C4-2B (cell line): Measurements from ENCODE around the gene ATF3.

Experiments used
- H3K27ac ChIP-seq: fragments of 450-650 bp; 2 replicates; pipeline ENCODE4 v1.5.1; 2017
- CTCF ChIP-seq: fragments of 450-650 bp; conservative IDR thresholded peaks from 2 replicates; pipeline ENCODE4 v1.5.1; 2017; ENCODE audit warnings: mild to moderate bottlenecking
- ZFX ChIP-seq: fragments of 450-650 bp; IDR thresholded peaks from 2 replicates; pipeline ENCODE4 v1.6.1; 2017

Gene ATF3

GRCh38 chr1:212587016-212587887, 21.3 kb upstream of the ATF3 start:
- no peak overlapping the region for H3K27ac ChIP-seq
- no peak for TF ChIP-seq ZFX
- TF ChIP-seq CTCF, result no peak

GRCh38 chr1:212587888-212588510, 20.6 kb upstream of the ATF3 start:
- H3K27ac ChIP-seq, result no peak overlapping the region
- TF ChIP-seq CTCF (no peak), ZFX (no peak)

DNA sequence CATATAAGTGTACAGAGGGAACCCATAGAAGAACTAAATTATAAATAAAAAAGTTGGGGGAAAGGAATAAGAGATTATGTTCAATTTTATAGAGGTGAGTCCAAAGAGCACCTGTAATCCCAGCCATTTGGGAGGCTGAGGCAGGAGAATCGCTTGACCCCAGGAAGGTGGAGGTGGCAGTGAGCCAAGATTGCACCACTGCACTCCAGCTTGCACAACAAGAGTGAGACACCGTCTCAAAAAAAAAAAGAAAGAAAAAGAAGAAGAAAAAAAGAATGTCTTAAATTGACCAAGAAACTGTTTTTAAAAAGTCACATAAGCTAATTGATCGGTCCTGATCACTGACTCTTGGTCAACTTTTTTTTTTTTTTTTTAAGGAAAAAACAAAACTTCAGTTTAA, 19.1 kb upstream of the ATF3 start:
- no peak overlapping the region for H3K27ac ChIP-seq
- TF ChIP-seq CTCF, result no peak
- TF ChIP-seq ZFX, result no peak

DNA sequence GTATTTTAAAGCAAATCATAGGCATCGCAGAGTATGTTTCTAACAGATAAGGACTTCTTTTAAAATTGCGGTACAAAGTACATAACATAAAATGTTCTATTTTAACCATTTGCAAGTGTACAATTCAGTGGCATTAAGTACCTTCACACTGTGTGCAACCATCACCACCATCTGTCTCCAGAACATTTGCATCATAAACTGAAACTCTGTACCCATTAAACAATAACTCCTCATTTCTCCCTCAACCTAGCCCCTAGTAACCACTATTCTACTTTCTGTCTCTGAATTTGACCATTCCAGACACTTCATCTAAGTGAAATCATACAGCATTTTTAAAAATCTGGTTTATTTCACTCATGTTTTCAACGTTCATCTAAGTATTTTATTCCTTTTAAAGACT, 16.6 kb upstream of the ATF3 start:
- no peak overlapping the region for H3K27ac ChIP-seq
- TF ChIP-seq CTCF (no peak), ZFX (no peak)

GRCh38 chr1:212593821-212594251, 14.7 kb upstream of the ATF3 start:
- no peak overlapping the region for H3K27ac ChIP-seq
- TF ChIP-seq CTCF, result no peak
- TF ChIP-seq ZFX, result no peak

DNA sequence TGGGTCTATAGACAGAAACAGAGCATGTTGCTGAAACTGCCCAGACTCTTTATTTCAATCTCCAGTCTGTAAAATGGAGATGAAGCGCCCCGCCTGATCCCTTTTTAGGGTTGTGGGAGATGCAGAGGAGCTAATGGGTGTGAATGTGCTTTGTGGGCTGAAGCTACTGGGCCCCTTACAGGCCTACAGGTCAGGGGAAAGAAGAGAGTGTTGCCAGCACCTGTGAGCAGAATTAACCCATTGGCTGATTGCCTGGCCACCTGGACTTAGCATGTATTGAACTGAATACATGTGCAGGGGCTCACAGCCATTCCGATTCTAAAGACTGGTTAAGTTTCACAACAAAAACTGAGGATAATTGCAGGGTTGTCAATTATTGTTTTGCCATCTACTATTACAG, 13.9 kb upstream of the ATF3 start:
- no peak for TF ChIP-seq CTCF
- no peak for TF ChIP-seq ZFX
- H3K27ac ChIP-seq, result no peak overlapping the region

DNA sequence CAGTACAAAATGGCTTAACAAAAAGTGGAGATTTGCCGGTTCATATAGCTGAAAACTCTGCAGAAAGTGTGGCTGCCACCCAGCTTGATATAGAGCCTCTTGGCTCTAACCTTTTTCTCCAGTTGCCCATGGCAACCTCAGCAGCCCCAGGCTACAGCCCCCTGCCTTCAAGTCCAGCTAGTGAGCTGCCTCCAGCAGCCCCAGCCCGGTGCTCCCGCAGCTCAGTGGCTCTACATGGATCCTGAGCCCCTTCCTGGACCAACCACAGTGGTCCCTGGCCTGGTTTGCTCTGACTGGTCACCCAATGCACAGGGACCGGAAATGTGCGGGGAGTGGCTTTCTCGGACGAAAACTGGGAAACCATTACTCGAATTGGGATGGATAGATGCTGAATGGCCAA, 13.3 kb upstream of the ATF3 start:
- no peak for TF ChIP-seq CTCF
- TF ChIP-seq ZFX, result no peak

More for the DNA sequence above, 13.3 kb upstream of the ATF3 start:
- H3K27ac ChIP-seq, result no peak overlapping the region
